GM10248 (cell line): ENCODE data around the gene GLS.

Experiments
- CTCF ChIA-PET: fragments of 300-600 bp; sonication (Branson Sonifier 250); formaldehyde crosslinking; extraction: SDS; loops from one replicate; lab custom pipeline; 2021; ENCODE audit warnings: antibody characterized with exemption; lab: Yijun Ruan, JAX
- POLR2A ChIA-PET: fragments of 350-650 bp; sonication (Branson Sonifier 250); formaldehyde crosslinking; extraction: SDS; loops from one replicate; lab custom pipeline; 2020; ENCODE audit warnings: antibody characterized with exemption; lab: Yijun Ruan, JAX
- DNase-seq: peaks from one replicate; pipeline ENCODE4 v3.0.0; 2012; ENCODE audit errors: extremely low spot score
- TF ChIP-seq, protein P1 (sequence below): IDR thresholded peaks from 2 replicates; pipeline ENCODE4 v1.5.1; 2012; ENCODE audit warnings: mild to moderate bottlenecking, low read depth; ENCODE audit errors: extremely low read depth, missing control alignments, control extremely low read depth

Gene GLS

GRCh38 chr2:190853531-190854383, 26.9 kb upstream of the GLS start:
- TF ChIP-seq, protein P1, sequence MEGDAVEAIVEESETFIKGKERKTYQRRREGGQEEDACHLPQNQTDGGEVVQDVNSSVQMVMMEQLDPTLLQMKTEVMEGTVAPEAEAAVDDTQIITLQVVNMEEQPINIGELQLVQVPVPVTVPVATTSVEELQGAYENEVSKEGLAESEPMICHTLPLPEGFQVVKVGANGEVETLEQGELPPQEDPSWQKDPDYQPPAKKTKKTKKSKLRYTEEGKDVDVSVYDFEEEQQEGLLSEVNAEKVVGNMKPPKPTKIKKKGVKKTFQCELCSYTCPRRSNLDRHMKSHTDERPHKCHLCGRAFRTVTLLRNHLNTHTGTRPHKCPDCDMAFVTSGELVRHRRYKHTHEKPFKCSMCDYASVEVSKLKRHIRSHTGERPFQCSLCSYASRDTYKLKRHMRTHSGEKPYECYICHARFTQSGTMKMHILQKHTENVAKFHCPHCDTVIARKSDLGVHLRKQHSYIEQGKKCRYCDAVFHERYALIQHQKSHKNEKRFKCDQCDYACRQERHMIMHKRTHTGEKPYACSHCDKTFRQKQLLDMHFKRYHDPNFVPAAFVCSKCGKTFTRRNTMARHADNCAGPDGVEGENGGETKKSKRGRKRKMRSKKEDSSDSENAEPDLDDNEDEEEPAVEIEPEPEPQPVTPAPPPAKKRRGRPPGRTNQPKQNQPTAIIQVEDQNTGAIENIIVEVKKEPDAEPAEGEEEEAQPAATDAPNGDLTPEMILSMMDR: no peak
- POLR2A ChIA-PET: interaction anchor here (0.8 kb wide), 1 partner anchor 27 kb away, joined by 6 read pairs; the partner anchor contains the start of gene GLS
- peak; percentile 38 for DNase-seq
- CTCF ChIA-PET: interaction anchor here (1.0 to 1.7 kb wide), 3 partner anchors 9 to 22 kb away, joined by 3 to 4 read pairs (median 4); no protein-coding TSS in a partner anchor

GRCh38 chr2:190854726-190855125, 25.9 kb upstream of the GLS start:
- CTCF ChIA-PET: no interaction called here
- DNase-seq: no peak

GRCh38 chr2:190855245-190855644, 25.4 kb upstream of the GLS start:
- ChIA-PET CTCF (no interaction called here), POLR2A (interaction anchor here (0.6 kb wide), 1 partner anchor 13 kb away, joined by 3 read pairs; no protein-coding TSS in a partner anchor)
- DNase-seq: no peak
- TF ChIP-seq, protein P1: no peak

More at GRCh38 chr2:190854726-190855125, 25.9 kb upstream of the GLS start:
- TF ChIP-seq, protein P1: no peak
- POLR2A ChIA-PET: interaction anchor here (0.6 to 0.8 kb wide), 2 partner anchors 14 to 26 kb away, joined by 3 to 6 read pairs; partner anchors contain the start of gene GLS

DNA sequence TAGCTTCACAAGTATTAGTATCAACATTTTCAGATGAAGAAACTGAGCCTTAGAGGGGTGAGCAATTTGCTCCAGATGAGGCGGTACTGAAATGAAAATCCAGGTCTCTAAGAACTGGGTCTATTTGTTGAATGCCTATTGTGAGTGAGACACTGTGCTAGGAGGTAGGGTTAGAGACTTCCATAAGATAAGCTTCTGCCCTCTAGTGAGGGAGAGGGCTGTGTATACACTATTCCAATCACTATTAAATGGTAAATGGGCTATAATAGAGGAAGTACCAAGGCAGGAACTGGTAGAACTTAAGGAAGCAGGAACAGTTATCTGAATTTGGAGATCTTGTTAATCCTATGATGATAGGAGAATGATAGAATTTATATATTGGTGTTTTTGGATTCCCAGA, 23.6 kb upstream of the GLS start:
- TF ChIP-seq, protein P1: no peak
- POLR2A ChIA-PET: no interaction called here
- no peak for DNase-seq
- CTCF ChIA-PET: interaction anchor here (1.0 kb wide), 1 partner anchor 7 kb away, joined by 3 read pairs; no protein-coding TSS in a partner anchor

- CTCF ChIA-PET: interaction anchor here (0.9 to 1.9 kb wide), 2 partner anchors 9 kb away, joined by 3 to 17 read pairs; no protein-coding TSS in a partner anchor
- POLR2A ChIA-PET: interaction anchor here (0.5 kb wide), 1 partner anchor 32 kb away, joined by 4 read pairs; no protein-coding TSS in a partner anchor
- TF ChIP-seq, protein P1: no peak
- DNase-seq: no peak
These were observed 21.8 kb upstream of the GLS start for GRCh38 chr2:190858817-190859216.
